ENCODE measurements around the gene SLC46A2.

- TF ChIP-seq, protein P1, sequence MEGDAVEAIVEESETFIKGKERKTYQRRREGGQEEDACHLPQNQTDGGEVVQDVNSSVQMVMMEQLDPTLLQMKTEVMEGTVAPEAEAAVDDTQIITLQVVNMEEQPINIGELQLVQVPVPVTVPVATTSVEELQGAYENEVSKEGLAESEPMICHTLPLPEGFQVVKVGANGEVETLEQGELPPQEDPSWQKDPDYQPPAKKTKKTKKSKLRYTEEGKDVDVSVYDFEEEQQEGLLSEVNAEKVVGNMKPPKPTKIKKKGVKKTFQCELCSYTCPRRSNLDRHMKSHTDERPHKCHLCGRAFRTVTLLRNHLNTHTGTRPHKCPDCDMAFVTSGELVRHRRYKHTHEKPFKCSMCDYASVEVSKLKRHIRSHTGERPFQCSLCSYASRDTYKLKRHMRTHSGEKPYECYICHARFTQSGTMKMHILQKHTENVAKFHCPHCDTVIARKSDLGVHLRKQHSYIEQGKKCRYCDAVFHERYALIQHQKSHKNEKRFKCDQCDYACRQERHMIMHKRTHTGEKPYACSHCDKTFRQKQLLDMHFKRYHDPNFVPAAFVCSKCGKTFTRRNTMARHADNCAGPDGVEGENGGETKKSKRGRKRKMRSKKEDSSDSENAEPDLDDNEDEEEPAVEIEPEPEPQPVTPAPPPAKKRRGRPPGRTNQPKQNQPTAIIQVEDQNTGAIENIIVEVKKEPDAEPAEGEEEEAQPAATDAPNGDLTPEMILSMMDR (IDR thresholded peaks at IDR 0.05) = no peak
- TF ChIP-seq ZFX (IDR thresholded peaks at IDR 0.05; ENCODE audit: borderline replicate concordance) = no peak
Measured at GRCh38 chr9:112885324-112885723, 5.4 kb downstream of the SLC46A2 start.

Measured in 22Rv1 (cell line).